SJSA1 (cell line): Measurements from ENCODE around the gene PPP1R16B. TPM values are rescaled to one million over a fixed set of nuclear protein-coding genes. Genes with fewer than 3 reads are reported as not detected.

Source experiments
- DNase-seq, 2 experiments: peaks; one replicate each; pipeline ENCODE4 v3.0.0-alpha.2; 2015 to 2020; ENCODE audit warnings: low spot score in 2 of 2, low read depth in 1 of 2
- H3K27ac ChIP-seq: fragments of 250-450 bp; sonication (Bioruptor Pico); 2 replicates; pipeline ENCODE4 v1.5.1; 2020; ENCODE audit warnings: mild to moderate bottlenecking, moderate library complexity
- H3K27me3 ChIP-seq: fragments of 250-450 bp; sonication (Bioruptor Pico); replicated peaks from 2 replicates; pipeline ENCODE4 v1.5.1; 2020; ENCODE audit warnings: mild to moderate bottlenecking, moderate library complexity
- H3K36me3 ChIP-seq: fragments of 250-450 bp; sonication (Bioruptor Pico); 2 replicates; pipeline ENCODE4 v1.5.1; 2020; ENCODE audit warnings: mild to moderate bottlenecking
- H3K4me1 ChIP-seq: fragments of 250-450 bp; sonication (Bioruptor Pico); replicated peaks from 2 replicates; pipeline ENCODE4 v1.6.1; 2021; ENCODE audit warnings: mild to moderate bottlenecking
- H3K4me3 ChIP-seq: fragments of 250-450 bp; sonication (Bioruptor Pico); 2 replicates; pipeline ENCODE4 v1.5.1; 2020; ENCODE audit warnings: mild to moderate bottlenecking
- H3K9me3 ChIP-seq: fragments of 250-450 bp; sonication (Bioruptor Pico); replicated peaks from 2 replicates; pipeline ENCODE4 v1.5.1; 2020; ENCODE audit warnings: mild to moderate bottlenecking
- total RNA-seq: library from RNA; depleted of rRNA; stranded (reverse); fragments of >200 nt; shearing (Covaris generic); gene quantifications from 2 replicates; pipeline ENCODE4 v1.2.3, GENCODE V29; 2014

Gene PPP1R16B
- total RNA-seq, 1 experiment from 2014 or later, result 0.03 TPM

DNA sequence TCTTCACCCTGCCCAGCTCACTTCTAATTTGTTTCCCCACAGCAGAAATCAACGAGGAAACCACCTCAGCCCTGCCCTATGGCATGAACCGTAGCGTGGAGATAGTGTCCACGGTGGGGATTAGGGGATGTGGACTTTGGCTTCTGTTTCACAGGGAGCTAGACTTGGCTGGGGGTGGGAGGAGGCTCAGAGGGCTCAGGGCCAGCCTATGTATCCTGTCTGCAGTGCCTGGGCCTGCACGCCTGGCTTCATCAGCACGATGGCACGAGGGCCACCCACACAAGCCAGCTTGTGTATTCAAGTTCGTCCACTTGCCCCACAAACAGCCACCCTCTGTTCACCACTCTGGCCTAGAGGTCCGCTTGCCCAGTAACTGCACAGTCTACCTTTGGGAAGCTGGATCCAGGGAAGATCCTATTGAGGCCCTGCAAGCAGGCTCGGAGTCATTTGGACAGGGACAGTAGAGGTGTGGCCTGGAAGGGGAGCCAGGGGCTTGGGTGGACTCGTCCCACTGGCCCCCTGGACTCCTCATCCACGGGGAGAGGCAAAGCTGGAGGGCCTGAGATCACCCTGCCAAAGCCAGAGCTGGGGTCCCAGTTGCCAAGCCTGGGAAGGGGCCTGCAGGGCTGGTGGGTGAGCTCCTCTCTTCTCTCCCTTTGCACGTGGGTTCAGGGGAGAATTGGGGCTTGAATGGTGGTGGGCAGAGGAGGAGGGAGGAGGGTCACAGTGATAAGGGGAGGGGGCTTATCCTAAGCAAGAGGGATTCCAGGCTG, 82.7 kb downstream of the PPP1R16B start:
- no peak for DNase-seq
- H3K36me3 ChIP-seq, result no peaks in the 10 kb centered on the region
- H3K4me1 ChIP-seq, result no peaks in the 10 kb centered on the region
- no peak overlapping the region for H3K4me3 ChIP-seq
- H3K27ac ChIP-seq, result no peak overlapping the region
- H3K27me3 ChIP-seq, result peaks cover 14% of the 10 kb centered on the region
- H3K9me3 ChIP-seq, result no peaks in the 10 kb centered on the region

DNA sequence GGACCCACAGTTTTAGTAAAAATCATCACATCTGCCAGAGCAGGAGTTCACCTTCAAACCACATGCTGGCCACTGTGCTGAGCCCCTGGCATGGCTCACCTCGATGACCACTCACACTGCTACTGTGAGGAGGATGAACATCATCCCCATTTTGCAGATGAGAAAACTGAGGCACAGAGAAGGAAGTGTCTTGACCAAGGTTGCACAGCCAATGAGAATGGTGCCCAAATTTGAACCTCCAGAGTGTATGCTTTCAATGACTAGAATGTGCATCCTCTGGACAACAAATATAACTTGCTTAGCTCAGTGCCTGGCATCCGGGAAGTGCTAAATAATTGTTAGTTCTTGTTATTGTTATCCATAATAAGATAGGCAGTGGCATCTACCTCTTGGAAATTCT, 83.6 kb downstream of the PPP1R16B start:
- Histone ChIP-seq H3K27me3 (peaks cover 8% of the 10 kb centered on the region), H3K36me3 (no peaks in the 10 kb centered on the region), H3K4me3 (no peak overlapping the region), H3K9me3 (no peaks in the 10 kb centered on the region), H3K27ac (no peak overlapping the region), H3K4me1 (no peaks in the 10 kb centered on the region)
- DNase-seq, result no peak

DNA sequence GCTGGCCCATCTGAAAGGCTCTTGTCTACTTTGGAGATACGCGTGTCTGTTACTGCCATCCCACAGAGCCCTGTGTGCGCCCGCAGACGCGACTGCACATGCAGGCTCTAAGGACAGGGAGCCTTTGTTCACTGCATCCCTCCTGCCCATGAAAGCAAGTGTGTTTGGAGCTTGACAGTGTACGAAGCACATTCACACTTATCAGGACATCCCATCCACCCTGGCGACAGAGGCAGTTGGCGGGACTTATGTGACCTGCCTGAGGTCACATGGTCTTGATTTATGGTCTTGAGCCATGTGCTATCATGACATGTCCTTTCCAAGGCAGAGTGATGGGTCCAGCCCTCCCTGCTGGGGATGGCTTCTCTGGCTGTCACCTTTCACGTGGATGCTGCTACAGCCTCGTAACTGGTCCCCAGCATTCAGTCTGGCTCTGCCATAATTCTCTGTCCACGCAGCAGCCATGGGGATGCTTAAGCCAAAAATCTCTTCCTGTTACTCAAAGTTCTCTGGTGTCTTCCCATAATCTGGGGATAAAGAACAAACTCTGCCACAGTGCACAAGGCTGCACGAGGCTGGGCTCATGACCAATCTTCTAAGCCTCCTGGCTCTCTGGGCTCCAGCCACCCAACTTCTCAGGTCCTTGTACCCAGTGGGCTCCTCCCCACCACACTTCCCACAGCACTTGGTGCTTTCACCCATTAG, 84.4 kb downstream of the PPP1R16B start:
- no peaks in the 10 kb centered on the region for H3K9me3 ChIP-seq
- H3K4me1 ChIP-seq, result no peaks in the 10 kb centered on the region
- H3K27ac ChIP-seq, result no peak overlapping the region
- no peak overlapping the region for H3K4me3 ChIP-seq
- DNase-seq, result no peak
- peaks cover 15% of the 10 kb centered on the region for H3K27me3 ChIP-seq
- H3K36me3 ChIP-seq, result no peaks in the 10 kb centered on the region

DNA sequence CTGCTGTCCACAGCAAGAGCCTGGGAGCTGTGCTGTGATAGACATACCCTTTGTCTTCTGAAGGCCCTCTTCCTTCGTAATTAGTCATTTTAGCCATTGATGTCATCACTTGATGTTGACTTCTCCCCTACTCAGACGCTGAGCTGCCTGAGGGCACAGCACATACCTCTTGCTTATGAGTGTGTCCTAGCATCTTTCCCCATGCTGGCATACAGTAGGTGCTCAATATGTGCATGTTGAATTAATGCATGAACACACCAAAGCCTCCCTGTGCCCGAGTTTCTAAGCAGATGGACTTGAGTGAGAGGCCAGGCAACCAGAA, 85.0 kb downstream of the PPP1R16B start:
- DNase-seq, result no peak
- Histone ChIP-seq H3K27me3 (peaks cover 15% of the 10 kb centered on the region), H3K9me3 (no peaks in the 10 kb centered on the region), H3K4me3 (no peak overlapping the region), H3K4me1 (no peaks in the 10 kb centered on the region), H3K27ac (no peak overlapping the region), H3K36me3 (no peaks in the 10 kb centered on the region)

DNA sequence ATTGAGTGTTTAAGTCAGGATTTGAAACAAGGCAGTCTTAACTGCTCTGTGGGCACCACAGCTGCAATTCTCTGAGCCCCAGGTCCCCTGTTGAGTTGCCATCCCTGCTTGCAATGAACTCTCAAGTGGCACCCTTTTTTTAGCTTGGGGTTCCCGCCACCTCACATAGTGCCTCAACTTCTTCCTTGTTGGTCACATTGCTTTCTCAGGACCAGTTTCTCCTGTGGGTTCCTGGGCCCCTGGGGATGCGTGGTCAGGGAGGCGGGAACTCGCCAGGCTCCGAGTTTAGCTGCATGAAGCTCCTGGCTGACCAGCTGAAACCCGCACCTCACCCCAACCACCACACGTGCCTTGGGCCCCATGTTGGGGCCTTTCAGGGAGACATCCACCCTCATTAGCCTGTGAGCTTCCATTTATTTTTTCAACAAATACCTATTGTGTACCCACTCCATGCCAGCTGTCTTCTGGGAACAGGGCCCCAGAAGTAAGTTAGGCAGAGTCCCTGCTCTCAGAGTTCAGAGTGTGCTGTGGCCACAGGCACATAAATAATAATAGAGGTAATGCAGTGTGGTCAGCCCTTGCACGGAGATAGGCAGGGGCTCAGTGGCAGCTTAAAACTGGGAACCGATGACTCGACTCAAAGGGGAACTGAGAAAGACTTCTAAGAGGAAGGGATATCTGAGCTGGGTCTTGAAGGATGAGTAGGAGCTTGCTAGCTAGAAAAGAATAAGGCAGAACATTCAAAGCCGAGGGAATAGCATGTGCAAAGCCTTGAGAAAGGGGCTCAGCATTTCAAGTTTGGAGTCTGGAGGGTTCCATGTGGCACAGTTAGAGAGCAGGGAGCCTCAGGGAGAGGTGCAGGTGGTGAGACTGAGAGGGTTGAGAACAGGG, 86.8 kb downstream of the PPP1R16B start:
- Histone ChIP-seq H3K27me3 (peaks cover 23% of the 10 kb centered on the region), H3K9me3 (no peaks in the 10 kb centered on the region), H3K27ac (no peak overlapping the region), H3K36me3 (no peaks in the 10 kb centered on the region), H3K4me3 (no peak overlapping the region), H3K4me1 (no peaks in the 10 kb centered on the region)
- DNase-seq, result no peak

DNA sequence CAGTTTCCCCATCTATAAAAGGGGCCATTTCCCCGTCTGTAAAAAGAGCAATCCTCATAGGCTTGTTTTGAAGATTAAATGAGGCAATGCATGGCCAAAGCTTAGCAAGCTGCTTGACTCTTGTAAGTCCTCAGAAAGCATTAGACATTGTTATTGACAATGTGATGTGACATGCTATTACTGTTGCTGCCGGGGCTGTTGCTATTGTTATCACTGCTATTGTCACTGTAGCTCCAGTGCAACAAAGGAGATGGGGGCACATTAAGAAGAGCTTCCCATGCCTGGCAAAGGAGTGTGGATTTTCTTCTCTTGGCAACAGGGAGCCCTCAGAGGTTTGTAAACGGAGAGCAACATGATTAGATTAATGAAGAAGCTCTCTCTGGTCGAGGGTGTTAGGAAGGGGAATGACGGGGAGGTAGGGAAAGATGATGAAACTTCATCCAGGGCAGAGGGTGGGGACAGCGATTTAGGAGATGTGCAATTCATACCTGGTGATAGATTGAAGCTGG, 87.6 kb downstream of the PPP1R16B start:
- no peak for DNase-seq
- H3K36me3 ChIP-seq, result no peaks in the 10 kb centered on the region
- H3K9me3 ChIP-seq, result no peaks in the 10 kb centered on the region
- no peaks in the 10 kb centered on the region for H3K4me1 ChIP-seq
- H3K4me3 ChIP-seq, result no peak overlapping the region
- H3K27ac ChIP-seq, result no peak overlapping the region
- peaks cover 31% of the 10 kb centered on the region for H3K27me3 ChIP-seq

DNA sequence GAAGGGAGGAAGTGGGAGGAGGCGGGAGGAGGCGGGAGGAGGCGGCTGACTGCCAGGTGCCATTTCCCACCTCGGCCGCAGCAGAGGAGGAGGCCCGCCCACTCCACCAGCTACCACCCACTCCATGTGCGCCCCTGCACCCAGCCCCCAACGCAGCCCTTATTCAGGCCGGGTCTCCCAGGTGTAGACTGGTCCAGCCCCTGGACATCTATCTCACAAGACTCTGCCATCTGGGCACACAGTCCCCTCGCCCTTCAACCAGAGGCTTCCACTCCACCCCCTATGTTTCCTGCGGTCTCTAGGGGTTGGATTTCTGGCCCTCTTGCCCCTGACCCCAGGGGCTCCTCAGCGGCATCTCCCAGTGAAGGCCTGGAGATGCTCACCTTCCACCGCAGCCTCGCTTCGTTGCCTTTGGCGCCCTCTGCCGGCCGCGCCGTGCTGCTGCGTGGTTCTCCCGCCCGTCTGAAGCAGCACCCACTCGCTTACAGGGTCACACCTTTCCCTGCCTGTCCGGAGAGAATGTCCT, 88.1 kb downstream of the PPP1R16B start:
- DNase-seq, result peak in 1 of 2 experiments; percentile 25
- no peaks in the 10 kb centered on the region for H3K4me1 ChIP-seq
- no peaks in the 10 kb centered on the region for H3K36me3 ChIP-seq
- peaks cover 36% of the 10 kb centered on the region for H3K27me3 ChIP-seq
- H3K27ac ChIP-seq, result no peak overlapping the region
- no peak overlapping the region for H3K4me3 ChIP-seq
- no peaks in the 10 kb centered on the region for H3K9me3 ChIP-seq

DNA sequence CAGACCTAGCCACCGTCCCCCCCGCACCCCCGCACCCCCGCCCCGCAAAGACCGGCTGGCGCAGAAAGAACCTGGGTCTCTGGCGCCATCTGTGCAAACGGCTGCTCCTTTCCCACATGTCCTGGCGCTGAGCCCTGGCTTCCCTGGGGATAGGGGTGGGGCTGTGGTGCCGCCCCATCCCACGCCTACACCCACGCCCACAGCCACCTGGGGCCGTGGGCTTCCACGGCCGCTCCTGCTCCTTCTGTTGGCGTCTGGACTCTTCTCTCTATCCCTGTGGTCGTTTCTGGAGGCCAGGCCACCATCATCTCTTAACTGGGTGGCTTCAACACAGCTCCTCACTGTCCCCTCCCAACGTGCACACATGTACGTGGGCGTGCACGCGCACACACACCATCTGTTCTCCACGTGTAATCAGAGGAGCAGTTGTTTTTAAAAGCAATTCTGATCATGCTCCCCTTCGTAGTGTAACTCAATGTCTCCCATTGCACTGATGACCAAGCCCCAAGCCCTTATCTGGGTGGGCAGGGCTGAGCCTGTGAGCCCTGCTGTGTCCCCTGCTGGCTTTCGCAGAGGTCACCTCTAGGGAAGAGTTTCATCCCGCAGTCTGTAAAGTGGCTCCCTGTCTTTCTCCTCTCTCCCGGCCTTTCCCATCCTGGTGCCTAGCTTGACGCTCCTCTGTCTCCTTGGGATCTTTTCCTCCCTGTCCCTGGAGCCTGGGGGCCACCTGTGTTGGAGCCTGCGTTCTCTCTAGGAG, 88.8 kb downstream of the PPP1R16B start:
- Histone ChIP-seq H3K9me3 (no peaks in the 10 kb centered on the region), H3K4me3 (no peak overlapping the region), H3K4me1 (no peaks in the 10 kb centered on the region), H3K27me3 (peaks cover 42% of the 10 kb centered on the region), H3K27ac (no peak overlapping the region), H3K36me3 (no peaks in the 10 kb centered on the region)
- no peak for DNase-seq

DNA sequence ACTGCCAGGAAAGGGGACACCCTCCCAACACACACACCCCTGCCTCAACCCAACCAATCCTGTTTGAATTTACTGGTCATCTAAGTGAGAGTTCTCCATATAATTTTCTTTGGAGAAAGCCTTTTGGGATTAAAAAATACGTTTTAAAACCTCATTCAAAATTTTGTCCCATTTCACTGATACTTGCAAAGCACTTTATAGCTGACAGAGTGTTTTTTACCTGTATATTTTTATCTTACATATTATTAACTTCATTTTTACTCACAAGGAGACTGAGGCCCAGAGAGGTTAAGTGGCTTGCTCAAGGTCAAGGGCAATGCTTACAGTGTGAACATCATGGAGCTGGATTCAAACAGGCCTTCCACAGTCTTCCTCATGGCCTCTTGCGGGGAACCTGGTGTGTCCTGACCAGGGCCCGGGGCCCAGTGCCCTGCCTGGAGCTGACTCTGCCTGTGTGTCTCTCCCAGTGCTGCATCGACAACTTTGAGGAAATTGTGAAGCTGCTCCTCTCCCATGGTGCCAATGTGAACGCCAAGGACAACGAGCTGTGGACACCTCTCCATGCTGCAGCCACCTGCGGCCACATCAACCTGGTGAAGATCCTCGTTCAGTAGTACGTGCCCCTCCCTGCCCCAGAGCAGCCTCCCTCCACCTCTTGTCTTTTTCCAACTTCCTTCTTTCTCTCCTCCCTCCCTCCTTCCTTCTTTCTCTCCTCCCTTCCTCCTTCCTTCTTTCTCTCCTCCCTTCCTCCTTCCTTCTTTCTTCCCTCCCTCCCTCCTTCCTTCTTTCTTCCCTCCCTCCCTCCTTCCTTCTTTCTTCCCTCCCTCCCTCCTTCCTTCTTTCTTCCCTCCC, 89.8 kb downstream of the PPP1R16B start:
- no peaks in the 10 kb centered on the region for H3K4me1 ChIP-seq
- no peak overlapping the region for H3K27ac ChIP-seq
- H3K36me3 ChIP-seq, result no peaks in the 10 kb centered on the region
- no peaks in the 10 kb centered on the region for H3K9me3 ChIP-seq
- H3K4me3 ChIP-seq, result no peak overlapping the region
- no peak for DNase-seq
- peaks cover 51% of the 10 kb centered on the region for H3K27me3 ChIP-seq

DNA sequence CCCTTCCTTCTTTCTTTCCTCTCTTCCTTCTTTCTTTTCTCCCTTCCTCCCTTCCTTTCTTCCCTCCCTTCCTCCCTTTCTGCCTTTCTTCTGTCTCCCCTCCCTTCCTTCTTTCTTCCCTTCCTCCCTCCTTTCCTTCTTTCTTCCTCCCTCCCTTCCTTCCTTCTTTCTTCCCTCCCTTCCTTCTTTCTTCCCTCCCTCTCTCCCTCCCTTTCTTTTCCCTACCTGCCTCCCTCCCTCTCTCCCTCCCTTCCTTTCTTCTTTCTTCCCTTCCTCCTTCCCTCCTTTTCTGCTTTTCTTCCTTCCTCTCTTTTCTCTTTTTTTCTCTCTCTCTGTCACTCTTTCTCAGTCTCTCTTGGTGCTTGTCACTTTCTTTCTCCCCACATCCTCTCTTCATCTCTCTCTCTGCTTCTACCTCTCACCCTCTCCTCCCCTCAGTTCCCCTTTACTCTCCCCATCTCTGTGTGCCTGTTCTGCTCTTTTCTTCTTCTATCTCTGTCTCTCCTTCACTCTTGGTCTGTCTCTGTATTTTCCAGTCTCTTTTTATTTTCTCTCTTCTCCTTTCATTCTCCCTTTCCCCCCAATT, 90.6 kb downstream of the PPP1R16B start:
- Histone ChIP-seq H3K27me3 (peaks cover 55% of the 10 kb centered on the region), H3K27ac (no peak overlapping the region), H3K4me3 (no peak overlapping the region), H3K9me3 (no peaks in the 10 kb centered on the region), H3K4me1 (no peaks in the 10 kb centered on the region), H3K36me3 (no peaks in the 10 kb centered on the region)
- DNase-seq, result no peak

DNA sequence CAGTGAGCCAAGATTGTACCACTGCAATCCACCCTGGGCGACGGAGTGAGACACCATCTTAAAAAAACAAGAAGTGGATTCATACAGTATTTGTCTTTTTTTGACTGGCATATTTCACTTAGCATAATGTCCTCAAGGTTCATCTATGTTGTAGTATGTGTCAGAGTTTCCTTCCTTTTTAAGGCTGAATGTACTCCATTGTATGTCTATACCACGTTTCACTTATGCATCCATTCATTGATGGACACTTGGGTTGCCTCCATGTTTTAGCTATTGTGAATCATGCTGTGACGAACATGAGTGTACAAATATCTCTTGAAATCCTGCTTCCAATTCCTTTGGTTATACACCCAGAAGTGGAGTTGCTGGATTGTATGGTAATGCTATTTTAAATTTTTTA, 91.8 kb downstream of the PPP1R16B start:
- Histone ChIP-seq H3K36me3 (no peaks in the 10 kb centered on the region), H3K27ac (no peak overlapping the region)
- DNase-seq, result no peak

DNA sequence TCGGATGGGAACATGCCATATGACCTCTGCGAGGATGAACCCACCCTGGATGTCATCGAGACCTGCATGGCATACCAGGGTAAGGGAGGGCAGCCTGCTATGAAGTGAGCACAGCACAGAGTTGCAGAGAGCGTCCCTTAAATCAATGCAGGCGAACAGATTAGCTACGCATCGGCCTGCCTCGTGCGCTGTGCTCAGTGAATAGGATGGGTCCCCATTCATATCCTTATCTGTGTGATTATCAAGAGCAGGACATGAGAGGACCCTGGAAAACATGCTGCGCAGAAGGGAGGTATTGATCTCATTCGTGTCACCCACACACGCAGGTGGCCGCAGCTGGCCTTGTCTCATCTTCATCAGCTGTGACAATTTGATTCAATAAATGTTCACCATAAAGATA, 95.1 kb downstream of the PPP1R16B start:
- Histone ChIP-seq H3K27ac (no peak overlapping the region), H3K36me3 (no peaks in the 10 kb centered on the region), H3K4me1 (no peaks in the 10 kb centered on the region), H3K27me3 (peaks cover 49% of the 10 kb centered on the region), H3K4me3 (no peak overlapping the region), H3K9me3 (no peaks in the 10 kb centered on the region; the same call in 1 of the 2 replicates)
- DNase-seq, result no peak

More for the DNA sequence above, 91.8 kb downstream of the PPP1R16B start:
- Histone ChIP-seq H3K4me3 (no peak overlapping the region), H3K9me3 (no peaks in the 10 kb centered on the region), H3K4me1 (no peaks in the 10 kb centered on the region), H3K27me3 (peaks cover 64% of the 10 kb centered on the region)
